ENCODE measurements around the gene H2BK1. TPM values are rescaled to one million over a fixed set of nuclear protein-coding genes. Genes with fewer than 3 reads are reported as not detected.

H2BK1 gene
- not detected for total RNA-seq
- not detected for polyA plus RNA-seq (2013, experiment 1 of 2)
- not detected for polyA plus RNA-seq (2013, experiment 2 of 2)
- long read RNA-seq, experiment 1, result 0 reads
- long read RNA-seq, experiment 2, result 0 reads
- long read RNA-seq, experiment 3, result 0 reads
- long read RNA-seq, experiment 4, result 0 reads

DNA sequence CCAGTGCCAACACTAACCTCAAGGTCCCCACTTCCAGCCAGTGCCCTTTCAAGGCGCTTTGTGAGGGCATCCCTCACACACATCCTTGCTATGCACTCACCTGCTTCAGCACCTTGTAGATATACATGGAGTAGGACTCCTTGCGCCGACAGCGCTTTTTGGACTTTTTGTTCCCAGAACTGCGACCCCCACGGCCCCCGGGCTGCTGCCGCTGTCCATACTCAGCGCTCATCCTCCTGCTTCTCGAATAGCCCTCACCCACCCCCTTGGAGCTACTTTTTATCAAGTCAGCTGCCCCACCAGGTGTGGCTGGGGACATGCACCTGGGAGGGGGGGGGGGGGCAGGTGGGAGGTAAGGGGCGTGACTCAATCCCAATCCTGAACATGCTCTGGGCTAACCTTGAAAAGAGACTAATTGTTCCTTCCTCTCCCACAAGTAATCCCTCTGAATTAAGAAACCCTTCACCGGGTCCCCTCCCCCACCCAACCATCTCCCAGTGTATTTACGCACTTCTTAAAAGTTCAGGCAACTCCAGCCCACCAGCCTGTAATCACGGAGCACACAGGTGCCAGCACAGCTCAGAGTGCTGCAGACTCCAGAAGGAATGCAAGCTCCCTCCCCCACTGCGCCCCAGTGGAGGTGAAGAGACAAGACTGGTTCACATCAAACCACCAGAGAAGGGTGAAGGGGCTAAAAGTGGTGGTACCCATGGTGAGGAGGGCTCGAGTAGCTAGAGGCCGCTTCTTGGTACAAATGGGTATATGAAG lies at the start of gene H2BK1:
H2BK1 (minus strand) TSS at position 402 of the 768 bp plus-strand sequence; CDS start at position 232, 170 bp downstream.
- H3K9ac ChIP-seq (ENCODE audit: extremely low read depth, low read length, poor library complexity, severe bottlenecking), result no peak within 1 kb of the TSS
- peaks cover 14% of the 10 kb centered on the region for H3K27me3 Mint-ChIP-seq (ENCODE audit: insufficient read depth)
- no peaks in the 10 kb centered on the region for H3K9me3 Mint-ChIP-seq
- H3K27ac ChIP-seq (ENCODE audit: low read depth, low read length), result no peak within 1 kb of the TSS
- TF ChIP-seq, protein P1, sequence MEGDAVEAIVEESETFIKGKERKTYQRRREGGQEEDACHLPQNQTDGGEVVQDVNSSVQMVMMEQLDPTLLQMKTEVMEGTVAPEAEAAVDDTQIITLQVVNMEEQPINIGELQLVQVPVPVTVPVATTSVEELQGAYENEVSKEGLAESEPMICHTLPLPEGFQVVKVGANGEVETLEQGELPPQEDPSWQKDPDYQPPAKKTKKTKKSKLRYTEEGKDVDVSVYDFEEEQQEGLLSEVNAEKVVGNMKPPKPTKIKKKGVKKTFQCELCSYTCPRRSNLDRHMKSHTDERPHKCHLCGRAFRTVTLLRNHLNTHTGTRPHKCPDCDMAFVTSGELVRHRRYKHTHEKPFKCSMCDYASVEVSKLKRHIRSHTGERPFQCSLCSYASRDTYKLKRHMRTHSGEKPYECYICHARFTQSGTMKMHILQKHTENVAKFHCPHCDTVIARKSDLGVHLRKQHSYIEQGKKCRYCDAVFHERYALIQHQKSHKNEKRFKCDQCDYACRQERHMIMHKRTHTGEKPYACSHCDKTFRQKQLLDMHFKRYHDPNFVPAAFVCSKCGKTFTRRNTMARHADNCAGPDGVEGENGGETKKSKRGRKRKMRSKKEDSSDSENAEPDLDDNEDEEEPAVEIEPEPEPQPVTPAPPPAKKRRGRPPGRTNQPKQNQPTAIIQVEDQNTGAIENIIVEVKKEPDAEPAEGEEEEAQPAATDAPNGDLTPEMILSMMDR (conservative IDR thresholded peaks at IDR 0.05), result no peak
- H3K27ac Mint-ChIP-seq, result peak within 1 kb of the TSS; percentile 29
- peaks cover 24% of the 10 kb centered on the region for H3K36me3 ChIP-seq (ENCODE audit: control insufficient read depth, insufficient read depth, low read length)
- peaks cover 24% of the 10 kb centered on the region for H3K36me3 Mint-ChIP-seq (ENCODE audit: low read depth)
- no peaks in the 10 kb centered on the region for H3K9me3 ChIP-seq (ENCODE audit: control insufficient read depth, low read length)
- 88 to 89% methylated on average over 11 to 16 of the region's 17 CpGs for WGBS, 2 experiments (ENCODE audit: insufficient coverage in 1 of 2, insufficient read length in 1 of 2)
- H3K4me3 ChIP-seq (ENCODE audit: low read length), result no peak within 1 kb of the TSS
- H3K4me3 Mint-ChIP-seq, result peak within 1 kb of the TSS; percentile 25
- no peaks in the 10 kb centered on the region for H3K27me3 ChIP-seq (ENCODE audit: control insufficient read depth, insufficient read depth, low read length, poor library complexity, severe bottlenecking)
- peaks cover 15% of the 10 kb centered on the region for H3K4me1 Mint-ChIP-seq
- DNase-seq, result peak; percentile 67
- peaks cover 8% of the 10 kb centered on the region for H3K4me1 ChIP-seq (ENCODE audit: control insufficient read depth, insufficient read depth, low read length)

DNA sequence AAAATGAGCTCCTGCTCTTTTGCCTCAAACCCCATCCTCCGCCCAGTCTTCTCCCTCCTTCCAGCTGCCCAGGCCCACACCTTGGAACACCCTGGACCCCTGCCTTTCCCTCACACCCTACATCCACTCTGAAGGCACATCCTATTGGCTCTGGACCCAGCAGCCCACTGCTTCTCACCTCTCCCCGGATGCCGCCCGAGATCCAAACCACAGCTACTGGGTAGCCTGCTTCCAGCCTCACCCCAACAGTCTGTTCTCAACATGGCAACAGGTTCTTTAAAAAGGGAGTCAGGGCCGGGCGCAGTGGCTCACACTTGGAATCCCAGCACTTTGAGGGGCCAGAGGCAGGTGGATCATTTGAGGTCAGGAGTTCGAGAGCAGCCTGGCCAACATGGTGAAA lies 47.7 kb upstream of the H2BK1 start:
- TF ChIP-seq, protein P1 (conservative IDR thresholded peaks at IDR 0.05), result no peak

DNA sequence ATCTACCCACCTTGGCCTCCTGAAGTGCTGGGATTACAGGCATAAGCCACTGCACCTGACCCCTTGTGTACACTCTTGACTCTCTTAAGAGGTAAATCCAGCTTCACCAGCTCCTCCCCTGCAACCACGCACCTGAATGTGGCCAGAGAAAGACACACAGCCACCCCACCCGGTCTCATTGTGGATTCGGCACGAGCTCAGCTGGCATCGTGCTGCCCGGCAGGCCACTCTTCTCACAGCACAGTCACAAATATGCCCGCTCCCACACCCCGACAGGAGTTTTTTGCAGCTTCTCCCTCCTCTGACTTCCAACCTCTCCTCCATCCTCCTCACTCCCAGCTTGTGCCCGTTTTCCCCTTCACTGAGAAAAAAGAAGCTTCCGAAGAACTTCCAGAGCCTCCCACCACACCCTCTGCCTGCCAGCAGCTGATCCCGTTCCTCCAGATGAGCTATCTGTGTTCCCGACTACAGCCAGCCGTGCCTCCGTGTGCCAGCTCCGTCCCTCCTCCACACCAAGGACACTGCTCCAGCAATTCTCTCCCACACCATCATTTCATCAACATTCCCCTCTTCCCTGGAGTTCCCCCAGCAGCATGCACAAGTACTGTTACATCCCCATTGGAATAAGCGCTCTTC lies 46.2 kb upstream of the H2BK1 start:
- H3K4me3 Mint-ChIP-seq, result no peak overlapping the region
- H3K9me3 Mint-ChIP-seq, result peaks cover 7% of the 10 kb centered on the region
- no peaks in the 10 kb centered on the region for H3K36me3 ChIP-seq (ENCODE audit: control insufficient read depth, insufficient read depth, low read length)
- no peak overlapping the region for H3K4me3 ChIP-seq (ENCODE audit: low read length)
- peaks cover 10% of the 10 kb centered on the region for H3K36me3 Mint-ChIP-seq (ENCODE audit: low read depth)
- TF ChIP-seq, protein P1 (conservative IDR thresholded peaks at IDR 0.05), result no peak
- DNase-seq, result no peak
- peaks cover 26% of the 10 kb centered on the region for H3K4me1 Mint-ChIP-seq
- H3K9me3 ChIP-seq (ENCODE audit: control insufficient read depth, low read length), result peaks cover 4% of the 10 kb centered on the region
- no peaks in the 10 kb centered on the region for H3K27me3 ChIP-seq (ENCODE audit: control insufficient read depth, insufficient read depth, low read length, poor library complexity, severe bottlenecking)
- H3K27ac Mint-ChIP-seq, result no peak overlapping the region
- peaks cover 61% of the 10 kb centered on the region for H3K27me3 Mint-ChIP-seq (ENCODE audit: insufficient read depth)
- WGBS, 2 experiments (ENCODE audit: insufficient coverage in 1 of 2, insufficient read length in 1 of 2), result 82 to 86% methylated on average over 5 to 16 of the region's 16 CpGs
- H3K4me1 ChIP-seq (ENCODE audit: control insufficient read depth, insufficient read depth, low read length), result peaks cover 11% of the 10 kb centered on the region
- no peak overlapping the region for H3K27ac ChIP-seq (ENCODE audit: low read depth, low read length)
- H3K9ac ChIP-seq (ENCODE audit: extremely low read depth, low read length, poor library complexity, severe bottlenecking), result no peak overlapping the region

More for the DNA sequence above, 47.7 kb upstream of the H2BK1 start:
- Mint-ChIP-seq H3K9me3 (peaks cover 7% of the 10 kb centered on the region), H3K4me3 (no peak overlapping the region), H3K27ac (no peak overlapping the region), H3K36me3 (ENCODE audit: low read depth) (peaks cover 10% of the 10 kb centered on the region), H3K27me3 (ENCODE audit: insufficient read depth) (peaks cover 61% of the 10 kb centered on the region), H3K4me1 (peaks cover 28% of the 10 kb centered on the region)
- Histone ChIP-seq H3K9ac (ENCODE audit: extremely low read depth, low read length, poor library complexity, severe bottlenecking) (no peak overlapping the region), H3K9me3 (ENCODE audit: control insufficient read depth, low read length) (peaks cover 4% of the 10 kb centered on the region), H3K27ac (ENCODE audit: low read depth, low read length) (no peak overlapping the region), H3K4me3 (ENCODE audit: low read length) (no peak overlapping the region), H3K27me3 (ENCODE audit: control insufficient read depth, insufficient read depth, low read length, poor library complexity, severe bottlenecking) (no peaks in the 10 kb centered on the region), H3K36me3 (ENCODE audit: control insufficient read depth, insufficient read depth, low read length) (no peaks in the 10 kb centered on the region), H3K4me1 (ENCODE audit: control insufficient read depth, insufficient read depth, low read length) (peaks cover 14% of the 10 kb centered on the region)
- no peak for DNase-seq
- 88 to 96% methylated on average over 7 of the region's 7 CpGs for WGBS, 2 experiments (ENCODE audit: insufficient coverage in 1 of 2, insufficient read length in 1 of 2)

Measured in endodermal cell (in vitro differentiated cells).